OCI-LY7 (cell line): Measurements from ENCODE around the gene HOXB5.

Source experiments
- CTCF ChIP-seq: fragments of 200-600 bp; sonication (generic); conservative IDR thresholded peaks from 2 replicates; pipeline ENCODE4 v1.5.1; 2014; ENCODE audit warnings: mild to moderate bottlenecking, antibody characterized with exemption, low read length, moderate library complexity, mixed read lengths
- EZH2phosphoT487 ChIP-seq: fragments of 200-600 bp; sonication (generic); IDR thresholded peaks from 2 replicates; pipeline ENCODE4 v1.6.1; 2018; ENCODE audit warnings: low read depth, borderline replicate concordance, mild to moderate bottlenecking, mixed run types, antibody characterized with exemption, low read length, moderate library complexity, mixed read lengths

GRCh38 chr17:48565022-48565554, 28.5 kb downstream of the HOXB5 start:
- no peak for TF ChIP-seq CTCF
- TF ChIP-seq EZH2phosphoT487, result no peak
